ENCODE measurements around the gene CDC14B. TPM values are rescaled to one million over a fixed set of nuclear protein-coding genes. Genes with fewer than 3 reads are reported as not detected.

The CDC14B gene
- total RNA-seq (2022; extraction: Qiagen RNA extraction; ENCODE audit: low read depth), result 8.7 to 12.6 TPM (median 11.1 TPM) in 5 replicates

GRCh38 chr9:96619491-96620180 lies at the start of gene CDC14B:
CDC14B (minus strand) TSS chr9:96619843; CDS start chr9:96619378, 465 bp downstream.

GRCh38 chr9:96655198-96655851 lies 35.7 kb upstream of the CDC14B start, which contains the start of gene PRXL2C:
PRXL2C (minus strand) TSS chr9:96655317; CDS start chr9:96655281, 36 bp downstream.

Other genes starting within 250 kb of the CDC14B start
- gene SLC35D2, start 236.1 kb downstream of the CDC14B start, total RNA-seq (2022; extraction: Qiagen RNA extraction; ENCODE audit: low read depth), result 18.6 to 22.4 TPM (median 19.9 TPM) in 5 replicates
- 3.9 to 7.0 TPM (median 5.2 TPM) in 5 replicates for gene ZNF367, start 201.5 kb downstream of the CDC14B start, total RNA-seq (2022; extraction: Qiagen RNA extraction; ENCODE audit: low read depth)
- gene HABP4, start 169.7 kb downstream of the CDC14B start, total RNA-seq (2022; extraction: Qiagen RNA extraction; ENCODE audit: low read depth), result 15.2 to 19.8 TPM (median 16.5 TPM) in 5 replicates
- gene PRXL2C, start 35.5 kb upstream of the CDC14B start, total RNA-seq (2022; extraction: Qiagen RNA extraction; ENCODE audit: low read depth), result 14.8 to 18.7 TPM (median 18.0 TPM) in 5 replicates
- 4.6 to 6.2 TPM (median 5.8 TPM) in 5 replicates for gene ZNF510, start 158.2 kb upstream of the CDC14B start, total RNA-seq (2022; extraction: Qiagen RNA extraction; ENCODE audit: low read depth)
- gene ZNF782, start 234.7 kb upstream of the CDC14B start, total RNA-seq (2022; extraction: Qiagen RNA extraction; ENCODE audit: low read depth), result 1.4 to 2.6 TPM (median 2.0 TPM) in 5 replicates

Data from A549 treated with ZK216348 at 1 μM for 4 hours (cell line).